Measurements from ENCODE around the gene CPN1.
"Not testable (repeated sequence)": the region's sequence is repeated elsewhere in the genome, so short reads cannot be mapped to it uniquely, and the experiment has no call there.

CPN1 gene

DNA sequence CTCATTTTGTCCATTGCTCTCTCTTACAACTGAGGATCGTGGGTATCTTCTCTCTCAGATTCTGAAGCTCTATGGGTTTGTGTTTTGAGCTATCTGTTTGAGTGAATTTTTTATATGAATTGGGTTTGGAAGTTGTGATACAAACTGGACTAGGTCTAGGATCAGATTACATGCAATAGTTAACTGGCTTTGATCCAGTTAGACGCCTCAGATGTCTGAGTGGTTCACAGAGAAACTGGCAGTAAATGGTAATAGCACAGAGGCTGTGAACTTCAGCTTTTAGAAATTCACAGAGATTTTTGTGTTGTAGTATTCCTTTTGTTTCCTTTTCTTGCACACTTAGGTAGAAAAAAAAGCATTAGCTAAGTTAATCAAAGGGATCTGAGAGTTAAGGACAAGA is 59.3 kb downstream of the CPN1 start:
- no peak for DNase-seq (ENCODE audit: low read depth in 2 of 2)

DNA sequence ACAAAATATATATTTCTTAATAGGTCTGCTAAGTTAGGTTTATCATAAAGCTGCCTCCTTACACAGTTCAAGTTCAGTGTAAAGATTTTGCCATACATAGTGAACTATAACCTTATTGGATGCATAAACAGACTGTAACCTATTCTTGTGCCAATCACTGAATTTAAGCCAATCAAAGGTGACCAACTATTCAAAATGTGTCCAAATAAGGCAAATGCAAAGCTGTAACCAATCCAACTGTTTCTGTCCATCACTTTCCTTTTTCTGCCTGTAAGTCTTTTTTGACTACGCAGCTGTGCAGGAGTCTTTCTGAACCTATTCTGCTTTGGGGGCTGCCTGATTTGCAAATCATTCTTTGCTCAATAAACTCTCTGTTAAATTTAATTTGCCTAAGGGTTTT is 60.3 kb downstream of the CPN1 start:
- no peak for DNase-seq (ENCODE audit: low read depth in 2 of 2)

DNA sequence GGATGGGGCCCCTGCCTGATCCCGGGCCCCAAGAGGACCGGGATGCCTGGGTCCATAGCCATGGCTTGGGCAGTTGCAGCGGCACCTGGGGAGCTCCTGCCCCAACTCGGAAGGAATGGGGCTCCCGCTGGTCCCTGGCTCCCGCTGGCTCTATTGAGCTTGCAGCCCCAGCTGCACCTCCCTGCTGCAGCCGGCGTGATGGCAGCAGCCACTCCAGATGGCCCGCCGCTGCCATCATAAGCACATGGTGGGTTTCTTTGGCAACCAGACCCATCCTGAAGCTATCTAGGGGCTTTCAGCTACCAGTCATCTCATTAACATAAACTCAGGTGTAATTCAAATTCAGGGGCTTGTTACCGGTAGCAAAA is 60.8 kb downstream of the CPN1 start:
- DNase-seq (ENCODE audit: low read depth in 2 of 2) = no peak

DNA sequence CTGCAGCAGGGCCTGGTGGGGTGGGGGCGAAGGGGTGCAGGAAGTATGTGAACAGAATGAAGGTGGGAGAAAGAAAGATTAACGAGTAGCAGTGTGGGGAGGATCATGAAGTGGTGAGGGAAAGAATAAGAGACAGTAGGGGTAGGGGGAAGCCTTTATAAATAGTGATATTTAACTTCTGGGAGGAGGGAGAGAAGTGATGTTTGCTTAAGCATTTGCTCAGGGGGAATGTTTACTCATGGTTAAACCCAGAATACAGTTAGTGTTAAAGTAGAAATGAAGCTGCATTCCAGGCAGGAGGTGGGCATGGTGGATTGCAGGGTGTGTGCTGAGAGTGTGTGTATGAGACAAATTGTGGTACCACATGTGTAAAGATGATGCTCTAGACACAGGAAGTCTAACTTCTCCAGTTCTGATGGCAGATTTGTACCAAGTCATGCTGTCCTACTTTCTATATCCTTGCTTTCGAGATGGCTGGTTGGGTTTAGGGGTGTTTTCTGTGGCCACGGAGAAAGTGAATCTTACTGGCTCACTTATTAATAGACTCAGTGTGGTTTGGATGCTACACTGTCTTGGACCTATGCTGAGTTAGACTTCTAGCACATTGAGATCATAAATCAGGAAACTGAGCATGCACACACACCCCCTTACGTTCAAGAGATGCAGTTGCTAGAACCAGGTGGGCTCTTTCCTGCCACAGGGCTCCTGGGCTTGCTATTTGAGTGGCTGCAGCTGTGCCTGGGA is 61.4 kb downstream of the CPN1 start:
- DNase-seq (ENCODE audit: low read depth in 2 of 2) = no peak

DNA sequence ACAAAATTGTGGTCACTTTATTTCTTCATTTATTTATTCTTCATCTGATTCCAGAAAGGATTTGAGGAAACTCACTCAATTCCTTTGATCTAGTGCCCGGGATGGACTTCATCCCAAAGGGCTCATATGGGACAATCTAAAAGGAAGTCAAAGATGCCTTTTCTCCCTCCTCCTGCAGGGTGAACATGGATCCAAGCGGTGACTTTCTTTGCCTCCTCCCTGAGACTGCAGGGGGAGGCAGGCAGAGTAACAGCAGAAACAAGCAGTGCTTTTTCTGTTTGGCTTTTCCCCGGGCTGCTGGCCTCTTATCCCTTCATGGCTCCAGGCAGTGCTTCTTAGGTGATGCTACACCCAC is 61.9 kb downstream of the CPN1 start:
- no peak for DNase-seq (ENCODE audit: low read depth in 2 of 2)

DNA sequence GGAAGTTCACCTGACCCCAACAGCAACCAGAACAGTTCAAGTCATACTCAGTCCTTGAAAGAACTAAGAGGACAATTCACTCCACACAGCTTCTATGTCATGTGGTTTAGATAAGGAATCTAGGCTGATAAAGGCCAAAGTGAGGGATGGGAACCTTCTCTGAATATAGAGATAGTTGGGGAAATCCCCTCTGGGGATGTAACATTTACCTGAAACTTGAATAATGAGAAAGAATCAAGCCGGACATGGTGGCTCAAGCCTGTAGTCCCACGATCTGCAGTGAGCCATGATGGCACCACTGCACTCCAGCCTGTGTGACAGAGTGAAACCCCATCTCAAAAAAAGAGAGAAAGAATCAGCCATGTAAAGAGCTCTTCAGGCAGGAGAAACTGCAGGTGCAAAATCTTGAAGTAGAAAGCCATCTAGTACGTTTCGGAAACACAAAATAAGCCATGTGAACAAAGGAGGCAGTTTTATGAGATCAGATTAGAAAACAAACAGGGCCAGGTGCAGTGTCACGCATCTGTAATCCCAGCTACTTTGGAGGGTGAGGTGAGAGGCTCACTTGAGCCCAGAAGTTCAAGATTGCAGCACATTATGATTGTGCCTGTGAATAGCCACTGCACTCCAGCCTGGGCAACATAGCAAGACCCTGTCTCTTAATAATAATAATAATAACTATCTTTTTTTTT is 67.5 kb downstream of the CPN1 start:
- DNase-seq (ENCODE audit: low read depth in 2 of 2) = no peak

DNA sequence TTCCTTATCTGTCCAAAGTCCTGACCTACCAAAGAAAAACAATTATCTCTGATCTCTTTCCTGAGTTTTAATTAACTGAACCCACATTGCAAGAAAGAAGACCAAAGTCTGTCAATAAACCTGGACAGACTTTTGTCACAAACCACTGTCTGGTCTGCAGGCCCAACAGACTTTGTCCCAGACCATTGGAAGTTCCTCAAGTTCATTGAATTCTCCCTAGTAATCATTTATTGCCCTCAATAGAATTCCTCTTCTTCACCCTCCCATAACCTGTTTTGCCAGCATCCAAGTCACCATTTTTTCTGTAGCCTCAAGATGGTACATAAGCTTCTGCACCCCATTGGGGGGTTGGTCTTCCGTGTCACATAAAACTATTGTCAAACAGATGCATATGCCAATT is 68.0 kb downstream of the CPN1 start:
- no peak for DNase-seq (ENCODE audit: low read depth in 2 of 2)

DNA sequence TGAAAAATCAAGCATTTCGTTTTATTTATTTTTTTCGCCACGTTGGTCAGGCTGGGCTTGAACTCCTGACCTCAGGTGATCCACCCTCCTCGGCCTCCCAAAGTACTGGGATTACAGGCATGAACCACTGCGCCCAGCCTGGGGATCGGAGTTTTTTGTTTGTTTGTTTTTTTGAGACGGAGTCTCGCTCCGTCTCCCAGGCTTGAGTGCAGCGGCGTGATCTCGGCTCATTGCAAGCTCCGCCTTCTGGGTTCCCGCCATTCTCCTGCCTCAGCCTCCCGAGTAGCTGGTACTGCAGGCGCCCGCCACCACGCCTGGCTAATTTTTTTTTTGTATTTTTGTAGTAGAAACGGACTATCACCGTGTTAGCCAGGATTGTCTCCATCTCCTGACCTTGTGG is 69.8 kb downstream of the CPN1 start:
- DNase-seq (ENCODE audit: low read depth in 2 of 2) = not testable (repeated sequence)

DNA sequence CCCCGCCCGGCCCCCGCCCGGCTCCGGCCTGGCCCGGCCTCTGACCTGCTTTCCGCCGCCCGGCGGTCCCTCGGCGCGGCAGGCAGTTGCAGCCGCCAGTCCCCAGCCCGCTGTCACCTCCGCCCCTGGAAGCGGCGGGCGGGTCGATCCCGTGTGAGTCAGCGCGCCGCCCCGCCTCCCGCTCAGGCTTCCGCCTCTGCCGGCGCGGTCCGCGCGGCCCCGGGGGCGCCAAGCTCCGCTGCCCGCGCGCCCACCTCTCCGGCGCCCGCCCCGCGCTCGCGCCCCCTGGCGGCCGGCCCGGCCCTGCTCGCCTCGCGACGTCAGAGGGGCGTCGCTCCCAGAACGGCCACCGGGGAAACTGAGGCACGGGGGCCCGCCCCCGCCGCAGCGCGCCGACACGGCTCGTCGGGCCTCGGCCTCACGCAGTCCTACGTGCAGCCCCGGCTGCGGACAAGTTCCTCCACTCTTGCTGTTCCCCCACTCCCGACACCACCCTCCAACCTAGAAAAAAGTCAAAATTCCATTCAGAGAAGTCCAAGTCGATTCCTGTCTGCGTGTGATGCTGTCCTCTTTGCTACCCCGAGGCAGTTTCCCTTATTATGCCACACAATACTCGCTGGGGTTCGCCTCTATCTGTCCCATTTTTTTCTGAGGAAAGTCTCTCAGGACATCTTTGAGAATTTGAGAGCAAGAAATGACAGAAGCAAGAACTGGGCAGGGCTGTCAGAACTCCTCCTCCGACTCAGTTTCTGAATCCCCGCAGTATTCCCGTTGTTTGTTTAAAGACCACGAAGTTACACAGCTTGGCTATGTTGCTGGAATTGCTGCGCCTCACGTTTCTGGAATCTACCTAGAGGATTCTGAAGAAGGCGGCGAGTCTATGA is 71.6 kb downstream of the CPN1 start, which contains the start of gene DNMBP:
Gene DNMBP (minus strand): TSS at position 155 of the 884 bp plus-strand sequence. CDS start 37,823 bp downstream, outside the sequence.
- DNase-seq (ENCODE audit: low read depth in 2 of 2) = peak; percentile 74 to 84

DNA sequence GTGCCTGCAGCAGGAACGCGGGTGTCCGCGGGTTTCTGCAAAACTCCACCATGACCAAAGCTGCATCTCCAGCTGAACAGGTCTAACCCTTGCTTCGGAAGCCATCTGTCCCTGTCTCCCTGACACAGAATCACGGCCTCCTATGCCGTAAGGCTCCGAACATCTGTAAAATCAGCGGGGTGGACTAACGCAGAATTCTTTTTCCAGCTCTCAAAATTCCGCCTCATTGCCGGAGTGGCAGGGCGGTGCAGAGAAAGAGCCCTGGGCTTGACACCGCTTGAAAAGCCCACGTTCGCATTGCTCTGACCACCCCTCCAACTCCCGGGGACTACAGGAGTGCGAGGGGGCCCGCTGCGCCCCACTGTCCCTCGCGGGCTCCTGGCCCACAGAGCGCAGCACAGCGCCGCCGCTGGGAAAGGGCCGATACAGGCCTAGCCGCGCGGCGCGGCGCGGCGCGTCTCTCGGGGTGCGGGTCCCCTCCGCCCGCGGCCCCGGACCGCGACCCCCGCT is 72.3 kb downstream of the CPN1 start:
- DNase-seq (ENCODE audit: low read depth in 2 of 2) = no peak

DNA sequence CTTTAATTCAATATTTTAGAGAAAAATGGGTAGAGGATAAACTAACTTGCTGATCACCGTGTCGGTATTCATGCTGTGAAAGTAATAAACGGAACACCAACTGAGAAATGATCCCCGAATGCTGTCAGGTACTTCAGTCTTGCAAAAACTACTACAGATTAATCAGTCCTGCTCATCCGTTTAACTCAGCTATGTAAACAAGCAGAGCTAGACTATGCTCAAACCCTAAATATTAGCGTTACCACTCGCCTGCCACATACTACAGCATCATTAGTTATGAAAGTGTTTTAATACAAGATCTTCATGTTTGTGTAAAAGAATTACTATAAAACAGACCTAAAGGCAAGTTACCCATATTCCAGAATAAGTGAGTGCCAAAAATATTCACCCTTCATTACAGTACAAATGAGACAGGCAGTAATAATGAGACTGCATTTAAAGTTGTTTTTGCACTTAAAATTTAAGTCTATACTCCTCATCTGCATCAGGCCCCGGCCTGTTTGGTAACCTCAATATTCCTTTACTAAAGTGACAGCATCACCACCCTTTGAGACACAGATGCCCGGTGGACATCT is 72.9 kb downstream of the CPN1 start:
- no peak for DNase-seq (ENCODE audit: low read depth in 2 of 2)

DNA sequence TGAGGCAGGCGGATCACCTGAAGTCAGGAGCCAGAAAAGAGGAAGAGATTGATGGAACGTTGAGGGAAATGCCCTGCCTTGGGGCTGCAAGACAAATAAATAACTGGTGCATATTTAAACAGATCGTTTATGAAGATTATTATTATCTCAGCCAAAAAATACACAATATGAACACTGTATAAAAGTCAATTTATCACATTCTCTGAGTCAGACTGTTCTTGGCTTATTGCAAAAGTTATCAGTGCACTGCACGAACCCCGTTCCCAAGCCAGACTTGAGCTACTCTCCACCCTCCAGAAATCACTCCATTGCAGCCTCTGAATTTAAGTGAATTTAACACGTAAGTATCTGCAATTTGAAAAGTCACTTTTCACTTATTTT is 73.5 kb downstream of the CPN1 start:
- no peak for DNase-seq (ENCODE audit: low read depth in 2 of 2)

DNA sequence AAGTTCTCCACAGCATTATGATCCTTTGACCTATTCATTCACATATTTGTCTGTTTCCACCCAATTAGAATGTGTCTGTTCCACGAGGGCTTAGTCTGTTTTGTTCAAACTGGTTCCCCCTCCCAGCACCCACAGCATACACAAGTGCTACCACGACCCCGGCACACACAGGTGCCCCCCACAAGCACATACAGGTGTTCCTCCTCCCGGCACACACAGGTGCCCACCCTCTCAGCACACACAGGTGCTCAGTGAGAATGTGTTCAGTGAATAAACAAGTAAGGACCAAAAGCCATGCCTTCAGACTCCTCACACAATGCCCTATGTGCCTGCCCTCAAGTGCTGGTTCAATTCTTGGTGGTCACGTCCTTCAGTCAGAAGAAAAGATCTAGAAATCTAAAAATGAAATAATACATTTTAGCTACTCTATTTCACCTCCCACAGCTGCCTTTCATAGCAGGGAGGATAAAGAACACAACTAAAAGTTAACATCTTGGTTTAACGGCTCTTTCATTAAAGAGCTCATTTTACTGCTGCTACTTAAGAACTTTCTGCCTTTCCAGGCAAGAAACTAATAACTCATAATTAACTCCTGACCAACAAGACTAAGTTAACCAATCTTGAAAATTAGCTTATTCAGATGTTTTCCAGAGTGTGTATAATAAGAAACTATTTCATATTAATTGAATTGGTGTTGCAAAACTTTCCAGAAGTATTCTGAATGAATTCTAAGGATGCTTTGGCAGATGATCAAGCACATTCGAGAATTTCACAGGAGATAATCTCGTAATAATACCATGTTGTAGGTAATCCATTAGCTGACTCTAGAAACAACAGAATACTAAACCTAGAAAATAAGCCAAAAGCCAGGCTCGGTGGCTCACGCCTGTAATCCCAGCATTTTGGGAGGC is 74.2 kb downstream of the CPN1 start:
- no peak for DNase-seq (ENCODE audit: low read depth in 2 of 2)

DNA sequence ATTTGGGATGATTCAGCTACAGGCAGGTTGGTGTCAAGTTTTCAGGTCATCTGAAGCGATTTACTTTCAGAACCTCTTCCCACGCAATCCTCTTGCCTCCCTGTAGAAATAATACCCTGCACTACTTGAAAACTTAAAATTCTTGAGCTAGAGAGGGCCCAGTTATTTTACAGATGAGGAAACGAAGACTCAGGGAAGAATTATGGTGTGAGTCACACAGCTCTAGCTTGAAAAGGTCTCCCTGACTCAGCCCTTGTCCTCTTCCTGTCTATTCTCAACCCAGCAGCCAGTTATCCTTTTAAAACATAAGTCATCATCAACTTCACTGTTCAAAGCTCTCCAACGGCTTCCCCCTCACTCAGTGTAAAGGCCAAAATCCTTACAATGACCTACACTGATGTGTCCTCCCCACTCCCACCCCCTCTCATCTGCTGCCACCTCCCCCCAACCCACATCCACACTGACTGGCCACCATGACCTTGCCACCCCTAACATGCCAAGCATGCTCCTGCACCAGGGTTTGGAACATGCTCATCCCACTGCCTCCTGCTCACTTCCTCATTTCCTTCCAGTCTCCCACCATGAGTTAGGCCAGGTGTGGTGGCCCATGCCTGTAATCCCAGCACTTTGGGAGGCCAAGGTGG is 75.3 kb downstream of the CPN1 start:
- DNase-seq (ENCODE audit: low read depth in 2 of 2) = no peak

DNA sequence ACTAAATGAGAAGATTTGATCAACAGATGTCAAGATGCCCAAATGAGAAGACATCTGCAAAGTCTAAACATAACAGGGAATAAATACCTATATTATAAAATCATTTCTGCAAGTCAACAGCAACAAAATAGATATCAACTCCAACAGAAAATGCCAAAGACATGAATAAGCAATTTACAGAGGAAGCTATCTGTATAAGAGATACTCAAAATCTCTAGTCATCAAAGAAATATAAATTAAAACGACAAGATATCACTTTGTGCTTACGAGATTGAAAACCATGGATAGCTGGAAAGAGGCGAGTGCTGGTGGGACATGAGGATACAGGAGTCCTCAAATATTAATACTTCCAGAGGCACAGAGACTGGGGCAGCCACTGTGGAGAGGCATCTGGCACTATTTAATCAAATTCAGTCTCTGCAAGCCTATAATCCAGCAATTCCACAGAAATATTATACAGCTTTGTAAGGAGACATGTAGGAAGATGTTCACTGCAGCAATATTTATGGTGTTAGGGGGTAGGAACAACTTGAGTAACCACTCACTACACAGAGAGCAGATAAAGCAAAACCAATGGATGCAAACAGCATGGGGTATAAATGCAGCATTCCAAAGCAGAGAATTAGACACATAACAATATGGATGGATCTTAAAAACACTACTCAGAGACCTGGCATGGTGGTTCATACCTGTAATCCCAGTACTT is 76.7 kb downstream of the CPN1 start:
- DNase-seq (ENCODE audit: low read depth in 2 of 2) = no peak

DNA sequence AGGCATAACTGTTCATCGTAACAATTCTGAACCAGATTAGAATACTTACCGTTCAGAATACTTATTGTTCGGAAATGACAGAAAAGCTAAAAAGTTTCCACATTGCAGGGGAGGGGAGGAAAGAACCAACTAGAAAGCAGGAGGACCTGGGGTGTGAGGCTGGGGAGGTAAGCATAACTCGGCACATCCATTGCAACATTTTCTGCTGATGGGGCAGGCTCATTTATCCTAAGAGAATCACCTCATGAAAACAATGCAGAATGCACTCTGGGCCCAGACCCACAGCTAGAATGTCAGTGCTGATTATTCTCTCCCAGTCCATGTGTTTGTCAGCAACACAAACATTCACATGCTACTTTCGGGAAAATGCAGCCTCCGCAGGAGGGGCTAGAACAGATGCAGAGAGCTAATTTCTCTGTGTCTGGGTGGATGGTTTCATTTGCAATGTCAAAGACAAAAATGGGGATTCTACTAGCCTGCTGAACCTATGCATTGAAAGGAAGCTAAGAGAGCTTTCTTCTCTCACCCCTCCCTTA is 81.5 kb downstream of the CPN1 start:
- no peak for DNase-seq (ENCODE audit: low read depth in 2 of 2)

DNA sequence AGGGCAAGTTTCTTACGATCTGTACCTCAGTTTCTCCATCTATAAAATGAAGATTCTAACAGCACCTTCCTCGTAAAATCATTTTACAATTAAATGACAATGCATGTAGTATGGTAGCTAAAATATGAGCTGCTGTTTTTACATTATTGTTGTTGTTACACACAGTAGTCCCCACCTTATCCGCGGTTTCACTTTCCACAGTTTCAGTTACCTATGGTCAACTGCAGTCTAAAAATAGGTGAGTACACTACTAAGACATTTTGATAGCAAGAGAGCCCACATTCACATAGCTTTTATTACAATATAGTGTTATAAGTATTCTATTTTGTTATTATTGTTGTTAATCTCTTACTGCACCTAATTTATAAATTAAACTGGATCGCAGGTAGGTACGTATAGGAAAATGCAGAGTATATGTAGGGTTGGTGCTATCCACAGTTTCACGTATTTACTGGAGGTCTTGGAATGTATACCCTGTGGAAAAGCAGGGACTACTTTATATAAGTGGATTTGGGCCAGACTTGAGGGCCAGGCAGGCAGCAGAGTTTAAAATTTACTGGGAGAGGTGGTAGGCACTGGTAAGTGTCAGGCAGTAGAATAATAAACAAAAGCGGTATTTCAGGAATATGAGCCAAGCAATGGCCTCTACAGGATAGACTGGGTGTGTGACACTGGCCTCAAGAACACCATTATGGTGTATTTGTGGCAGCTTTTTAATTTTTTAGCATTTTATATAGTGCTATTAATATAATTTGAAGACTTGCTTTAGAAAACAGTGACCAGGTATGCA is 82.2 kb downstream of the CPN1 start:
- no peak for DNase-seq (ENCODE audit: low read depth in 2 of 2)

DNA sequence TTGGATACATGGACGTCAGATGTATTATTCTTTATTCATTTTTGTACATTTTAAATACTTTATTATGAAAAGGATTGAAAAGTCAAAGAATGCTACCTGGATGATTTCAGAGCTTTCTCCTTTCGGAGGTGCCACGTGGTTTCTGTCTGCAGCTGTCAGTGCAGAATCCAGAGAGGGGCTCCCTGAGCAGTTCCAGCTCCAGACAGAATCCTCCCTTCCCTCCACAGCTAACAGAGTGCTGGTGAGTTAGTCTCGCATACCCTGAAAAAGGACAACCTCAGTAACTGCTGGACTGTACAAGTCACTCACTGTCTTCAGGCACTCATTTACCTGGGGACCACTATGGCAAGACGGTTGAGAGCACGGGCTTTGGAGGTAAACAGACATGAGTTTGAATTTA is 82.8 kb downstream of the CPN1 start:
- no peak for DNase-seq (ENCODE audit: low read depth in 2 of 2)

Measured in stimulated activated CD4-positive, alpha-beta T cell treated with anti-CD3 and anti-CD28 coated beads, Interleukin-1b, Interleukin-23, amount 100 ng/mL, for 4 hours (primary cell).